ENCODE results near the gene TTC16.
A peak's percentile ranks its signal among the peaks of the same experiment; 100 is the strongest.

The TTC16 gene, protein sequence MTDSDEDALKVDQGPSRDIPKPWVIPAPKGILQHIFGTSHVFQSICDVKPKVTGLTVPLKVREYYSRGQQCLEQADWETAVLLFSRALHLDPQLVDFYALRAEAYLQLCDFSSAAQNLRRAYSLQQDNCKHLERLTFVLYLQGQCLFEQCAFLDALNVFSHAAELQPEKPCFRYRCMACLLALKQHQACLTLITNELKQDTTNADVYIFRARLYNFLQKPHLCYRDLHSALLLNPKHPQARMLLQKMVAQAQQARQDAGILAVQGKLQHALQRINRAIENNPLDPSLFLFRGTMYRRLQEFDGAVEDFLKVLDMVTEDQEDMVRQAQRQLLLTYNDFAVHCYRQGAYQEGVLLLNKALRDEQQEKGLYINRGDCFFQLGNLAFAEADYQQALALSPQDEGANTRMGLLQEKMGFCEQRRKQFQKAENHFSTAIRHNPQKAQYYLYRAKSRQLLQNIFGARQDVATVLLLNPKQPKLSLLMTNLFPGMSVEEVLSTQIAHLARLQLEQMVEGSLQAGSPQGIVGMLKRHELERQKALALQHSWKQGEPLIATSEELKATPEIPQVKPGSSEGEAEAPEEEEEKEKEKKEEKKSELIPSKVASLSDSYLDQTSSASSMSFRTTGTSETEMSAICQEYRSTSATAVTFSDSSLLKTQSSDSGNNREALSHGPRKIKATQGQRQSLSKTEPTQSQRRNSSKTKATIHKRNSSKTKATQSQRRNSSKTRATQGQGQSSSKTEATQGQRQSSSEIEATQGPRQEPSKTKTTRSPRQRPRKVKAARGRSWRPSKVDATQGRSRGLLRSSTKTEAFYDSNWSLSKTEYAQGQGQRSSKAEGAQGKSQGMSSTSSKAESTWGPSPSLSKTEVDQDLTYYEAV

DNA sequence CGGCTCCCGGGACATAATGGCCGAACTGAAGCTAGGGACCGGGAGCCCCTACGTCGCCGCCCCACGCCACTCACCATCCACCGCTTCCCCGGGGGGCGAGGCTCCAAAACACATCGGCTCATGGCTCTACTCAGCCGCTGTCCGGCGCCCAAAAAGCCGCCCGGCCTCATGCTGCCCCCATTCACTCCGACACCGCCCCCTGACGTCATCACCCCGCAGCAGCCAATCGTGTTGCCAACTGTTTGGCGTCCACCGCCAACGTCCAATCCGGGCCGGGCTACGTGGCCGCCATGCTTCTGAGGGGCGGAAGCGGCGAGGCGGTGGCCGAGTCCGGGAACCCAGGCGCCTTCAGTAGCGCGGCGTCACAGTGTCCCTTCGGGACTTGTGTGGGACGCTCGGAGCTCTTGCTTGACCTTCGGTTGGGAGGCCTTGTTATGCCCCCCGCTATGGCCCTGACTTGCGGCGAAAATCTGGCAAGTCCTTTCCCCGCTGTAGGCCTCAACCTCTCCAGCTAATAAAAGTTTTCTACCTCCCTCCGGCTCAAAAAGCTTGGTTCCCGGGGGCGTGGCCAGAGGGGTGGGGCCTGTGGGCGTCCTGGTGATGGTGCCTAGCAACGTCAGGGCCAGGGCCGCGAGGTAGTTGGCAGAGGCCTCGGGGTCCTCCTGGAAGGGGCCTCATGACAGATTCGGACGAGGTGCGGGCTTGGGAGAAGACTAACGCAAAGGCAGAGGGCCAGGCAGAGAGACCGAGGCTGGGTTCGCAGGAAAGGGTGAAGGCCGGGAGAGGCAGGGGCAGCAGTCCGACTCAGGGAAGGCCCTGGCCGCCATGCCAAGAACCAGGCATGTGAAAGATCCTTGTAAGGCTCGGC lies at the start of gene TTC16, which contains the start of gene PTRH1:
Gene TTC16, plus strand, starts transcription at position 610 of the 868 bp plus-strand sequence. Its CDS starts 67 bp downstream, at position 677.
Gene PTRH1, minus strand, starts transcription at position 194 of the 868 bp plus-strand sequence. Its CDS starts 24 bp downstream, at position 170.
- DNase-seq (ENCODE audit: low read depth), result peak; percentile 96

DNA sequence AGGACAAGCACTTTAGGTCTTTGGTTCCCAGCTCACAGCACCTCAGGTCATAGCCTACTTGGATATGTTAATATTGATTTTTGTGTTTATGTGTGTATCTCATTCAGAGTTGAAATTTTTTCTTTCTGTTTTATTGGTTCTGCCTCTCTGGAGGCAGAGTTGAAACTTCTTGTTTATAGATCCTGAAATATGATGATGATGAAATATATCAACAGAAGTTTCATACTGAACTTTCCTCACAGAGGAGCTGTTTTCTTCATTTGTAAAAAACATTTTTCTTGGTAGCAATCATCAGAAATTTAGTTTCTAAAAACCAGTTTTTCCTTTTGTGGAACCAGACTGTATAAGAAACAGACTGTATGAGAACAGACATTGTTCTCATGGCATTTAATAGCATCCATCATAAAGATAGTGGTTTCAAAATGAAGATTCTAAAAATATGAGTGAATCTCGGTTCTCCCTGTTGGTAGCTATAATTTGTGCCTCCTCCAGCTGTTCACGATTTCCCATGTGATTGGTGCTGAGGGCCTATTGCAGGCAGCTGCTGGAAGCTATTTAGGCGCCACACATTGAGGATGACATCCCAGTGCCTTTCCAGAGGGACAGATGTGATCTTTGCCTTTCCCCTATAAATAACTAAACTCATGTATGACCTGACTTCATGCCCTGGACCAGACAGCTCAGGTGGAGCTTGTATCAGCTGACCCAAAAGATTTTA lies 48.6 kb upstream of the TTC16 start:
- no peak for DNase-seq (ENCODE audit: low read depth)

DNA sequence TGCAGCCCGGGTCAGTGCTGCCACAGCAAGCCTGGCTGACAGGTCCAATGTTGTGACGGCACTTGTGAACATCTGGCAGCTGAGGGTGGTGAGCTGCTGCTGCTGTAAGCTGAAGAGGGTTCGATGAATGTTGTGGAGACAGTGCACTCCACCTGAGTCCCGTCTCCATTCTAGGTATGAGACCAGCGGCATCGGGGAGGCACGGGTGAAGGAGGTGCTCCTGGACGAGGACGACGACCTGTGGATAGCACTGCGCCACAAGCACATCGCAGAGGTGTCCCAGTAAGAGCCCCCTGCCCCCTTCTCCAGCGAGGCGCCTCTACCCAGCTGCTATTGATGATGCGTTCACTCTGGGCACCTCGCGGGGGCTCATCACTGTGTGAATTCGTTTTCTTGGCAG lies 48.0 kb upstream of the TTC16 start:
- no peak for DNase-seq (ENCODE audit: low read depth)

DNA sequence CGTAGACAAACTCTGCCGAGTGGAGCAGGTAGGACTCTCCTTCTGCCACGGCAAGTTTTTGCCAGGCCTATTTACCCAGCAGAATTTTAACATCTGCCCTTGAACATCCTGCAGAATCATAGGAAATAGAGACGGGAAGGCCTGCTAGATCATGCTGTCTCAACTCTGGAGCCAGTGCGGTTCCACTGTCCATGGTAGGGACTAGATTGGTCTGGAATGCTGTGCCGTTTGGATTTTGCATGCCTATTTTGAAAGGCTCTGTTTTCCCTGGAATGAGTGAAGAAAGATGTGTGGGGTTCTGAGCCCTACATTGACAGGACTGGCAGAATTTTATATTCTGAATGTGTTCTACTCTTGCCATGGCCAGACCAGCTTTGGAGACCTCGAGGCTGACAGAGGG lies 42.6 kb upstream of the TTC16 start:
- DNase-seq (ENCODE audit: low read depth), result no peak

DNA sequence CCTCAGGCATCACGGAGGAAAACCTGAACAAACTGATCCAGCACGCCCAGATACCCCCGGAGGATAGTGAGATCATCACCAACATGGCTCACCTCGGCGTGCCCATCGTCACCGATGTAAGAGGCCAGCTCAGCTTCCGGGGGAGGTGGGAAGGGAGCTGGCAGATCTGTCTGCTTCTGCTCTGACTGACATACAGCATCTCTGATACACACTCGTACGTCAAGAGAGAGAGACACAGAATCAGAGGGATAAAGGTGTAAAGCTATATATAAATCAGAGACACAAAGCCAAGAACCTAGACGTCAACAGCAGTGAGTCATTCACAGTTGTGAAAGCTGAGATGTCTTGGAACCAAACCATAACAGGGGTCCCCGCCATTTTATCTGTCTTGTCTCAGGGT lies 39.2 kb upstream of the TTC16 start:
- no peak for DNase-seq (ENCODE audit: low read depth)

DNA sequence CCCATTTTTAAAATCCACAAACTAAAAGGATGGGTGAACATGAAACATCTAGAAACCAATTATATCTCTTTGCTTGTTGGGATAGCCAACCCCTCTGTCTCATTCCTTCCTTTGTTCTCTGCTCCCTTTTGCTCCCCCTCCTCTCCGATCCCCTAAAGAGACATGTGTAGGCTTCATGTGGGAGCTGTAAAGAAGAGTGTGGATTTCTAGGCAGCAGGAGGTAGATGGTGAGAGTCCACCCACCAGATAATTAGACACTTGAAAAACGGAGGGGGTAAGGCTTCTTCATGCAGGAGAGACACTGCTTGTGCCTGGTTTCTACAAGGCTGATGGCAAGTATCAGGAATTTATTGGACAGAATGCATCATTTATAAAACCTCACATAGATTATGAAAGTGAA lies 36.4 kb upstream of the TTC16 start:
- DNase-seq (ENCODE audit: low read depth), result no peak

DNA sequence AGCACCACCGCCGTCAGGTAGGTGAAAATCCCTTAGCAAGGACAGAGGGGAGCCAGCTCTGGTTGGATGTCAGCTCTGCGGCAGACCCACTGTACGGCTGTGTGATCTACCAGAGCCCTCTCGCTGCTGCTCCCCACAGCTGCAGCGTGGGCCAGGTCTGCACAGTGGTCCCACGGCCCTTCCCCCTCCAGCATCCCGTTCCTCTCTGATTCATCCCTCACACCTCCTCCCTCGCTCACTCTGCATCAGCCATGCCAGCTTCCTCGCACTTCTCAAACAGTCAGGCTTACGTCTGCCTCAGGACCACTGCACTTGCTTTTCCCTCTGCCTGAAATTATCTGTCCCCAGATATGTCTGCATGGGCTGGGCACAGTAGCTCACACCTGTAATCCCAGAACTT lies 35.7 kb upstream of the TTC16 start:
- DNase-seq (ENCODE audit: low read depth), result no peak

DNA sequence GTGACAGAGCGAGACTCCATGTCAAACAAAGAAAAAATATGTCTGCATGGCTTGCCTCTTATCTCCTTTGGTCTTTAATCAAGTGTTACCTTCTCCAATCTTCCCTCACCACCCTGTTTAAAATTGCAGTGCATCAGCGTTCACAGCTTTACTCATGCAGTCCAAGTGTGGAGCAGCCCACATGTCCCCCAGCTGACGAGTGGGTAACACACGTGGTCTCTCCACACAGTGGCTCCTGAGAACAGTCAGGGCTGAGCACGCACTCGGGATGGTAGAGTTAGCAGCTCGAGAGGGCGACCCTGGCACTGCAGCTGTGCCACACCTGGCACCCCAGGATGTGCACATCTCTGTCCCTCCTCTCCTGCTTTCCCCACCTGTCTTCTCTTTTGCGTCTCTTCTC lies 35.0 kb upstream of the TTC16 start:
- DNase-seq (ENCODE audit: low read depth), result no peak

DNA sequence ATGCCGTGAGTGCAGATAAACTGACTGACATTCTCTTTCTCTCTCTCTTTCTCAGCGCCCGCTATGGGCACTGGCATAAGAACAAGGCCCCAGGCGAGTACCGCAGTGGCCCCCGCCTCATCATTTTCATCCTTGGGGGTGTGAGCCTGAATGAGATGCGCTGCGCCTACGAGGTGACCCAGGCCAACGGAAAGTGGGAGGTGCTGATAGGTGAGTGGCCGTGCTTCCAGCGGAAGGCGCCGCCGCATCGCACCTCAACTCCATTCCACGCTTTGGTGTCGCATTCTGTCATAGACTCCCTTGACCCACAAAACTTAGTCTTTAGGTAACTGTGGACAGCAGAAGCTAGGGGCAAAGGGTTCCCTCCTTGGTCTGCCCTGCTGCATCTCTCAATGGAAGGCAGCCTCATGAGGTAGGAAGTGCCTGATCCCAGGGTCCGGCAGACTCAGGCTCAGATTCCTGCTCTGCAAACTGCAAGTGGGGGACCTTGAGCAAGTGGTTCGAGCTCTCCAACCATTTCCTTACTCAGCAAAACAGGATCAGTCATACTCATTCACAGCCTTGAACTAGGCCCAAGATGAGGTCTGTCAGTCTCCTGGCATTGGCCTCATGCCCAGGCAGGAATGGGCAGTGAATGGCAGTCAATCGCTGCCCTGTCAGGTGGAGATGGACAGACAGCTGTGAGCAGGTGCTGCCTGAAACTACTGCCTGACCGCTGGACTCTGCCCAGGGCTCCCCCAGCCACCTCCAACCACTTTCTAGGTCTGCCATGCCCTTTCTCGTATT lies 33.3 kb upstream of the TTC16 start:
- DNase-seq (ENCODE audit: low read depth), result no peak

DNA sequence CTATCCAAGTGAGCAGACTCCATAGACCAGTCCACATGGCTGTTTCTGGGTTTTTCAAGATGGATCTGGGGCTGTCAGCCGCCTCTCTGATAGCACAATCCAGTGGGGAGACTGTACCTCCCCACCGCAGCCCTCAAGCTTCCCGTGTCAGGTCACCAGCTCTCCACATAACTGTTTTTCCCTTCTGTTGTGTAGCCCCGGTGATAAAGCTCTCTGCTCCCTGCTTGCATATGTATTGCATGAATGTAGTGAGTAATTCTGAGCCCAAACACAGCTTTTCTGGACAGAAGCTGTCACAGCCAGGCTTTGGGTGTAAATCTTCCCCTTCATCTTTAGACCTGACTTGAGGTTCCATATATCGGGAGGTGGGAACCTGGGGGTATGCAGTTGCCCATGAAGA lies 32.2 kb upstream of the TTC16 start:
- no peak for DNase-seq (ENCODE audit: low read depth)

DNA sequence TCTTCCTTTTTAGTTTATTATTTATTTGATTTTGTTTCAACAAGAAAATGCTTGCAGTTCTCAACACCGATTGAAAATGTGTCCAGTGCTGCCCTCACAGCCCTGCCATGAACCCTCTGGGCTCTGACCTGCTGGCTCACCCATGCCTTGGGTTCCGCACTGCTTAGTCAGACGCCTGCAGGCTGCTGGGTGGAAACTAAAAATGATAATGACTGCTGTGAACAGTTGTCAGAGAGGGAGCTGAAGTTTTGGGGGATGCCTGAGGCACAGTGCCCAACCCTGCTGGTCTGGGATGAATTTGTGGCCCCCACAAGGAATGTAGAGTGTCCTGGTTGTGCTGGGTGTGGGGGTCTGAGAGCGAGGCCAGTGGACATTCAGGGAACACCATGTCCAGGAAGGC lies 31.3 kb upstream of the TTC16 start:
- DNase-seq (ENCODE audit: low read depth), result no peak

DNA sequence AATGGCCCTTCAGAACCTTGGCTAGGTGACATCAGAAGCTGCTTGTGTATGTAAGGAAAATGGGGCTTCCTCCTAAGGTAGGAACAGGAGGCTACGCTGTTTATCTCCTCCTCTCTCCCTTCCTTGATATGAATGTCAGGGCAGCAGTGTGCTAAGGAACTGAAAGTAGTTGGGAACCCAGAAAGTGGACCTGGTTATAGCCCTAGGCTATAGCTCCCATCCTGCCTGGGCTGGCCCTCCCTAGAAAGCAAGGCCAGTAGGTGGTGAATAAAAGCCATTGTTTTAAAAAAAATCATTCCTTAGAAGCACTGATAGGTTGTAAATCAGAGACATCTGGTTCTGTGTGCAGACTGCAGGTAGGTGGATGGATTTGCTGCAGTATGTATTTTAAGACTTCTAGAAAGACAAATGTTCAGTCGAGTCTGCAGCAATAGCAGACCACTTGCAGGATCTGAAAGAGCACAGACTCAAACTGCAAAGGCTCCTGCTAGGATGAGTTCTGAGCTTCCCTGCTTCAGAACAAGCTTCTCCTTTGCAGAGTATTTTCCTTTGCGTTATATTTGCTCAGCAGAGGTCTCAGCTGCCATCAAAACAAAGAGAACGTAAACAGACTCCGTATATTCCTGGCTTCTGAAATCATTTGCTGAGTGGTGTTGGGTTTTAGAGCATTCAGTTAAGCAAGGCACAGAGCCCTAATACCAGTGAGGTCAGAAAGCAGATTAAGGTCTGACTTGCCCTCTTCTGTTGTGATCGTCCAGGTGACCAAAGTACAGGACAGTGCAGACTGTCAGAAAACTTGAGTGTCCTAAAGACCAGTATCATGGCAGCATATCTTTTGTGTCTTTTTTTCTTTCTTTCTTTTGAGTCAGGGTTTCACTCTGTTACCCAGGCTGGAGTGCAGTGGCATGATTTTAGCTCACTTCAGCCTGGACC lies 29.2 kb upstream of the TTC16 start:
- DNase-seq (ENCODE audit: low read depth), result no peak

DNA sequence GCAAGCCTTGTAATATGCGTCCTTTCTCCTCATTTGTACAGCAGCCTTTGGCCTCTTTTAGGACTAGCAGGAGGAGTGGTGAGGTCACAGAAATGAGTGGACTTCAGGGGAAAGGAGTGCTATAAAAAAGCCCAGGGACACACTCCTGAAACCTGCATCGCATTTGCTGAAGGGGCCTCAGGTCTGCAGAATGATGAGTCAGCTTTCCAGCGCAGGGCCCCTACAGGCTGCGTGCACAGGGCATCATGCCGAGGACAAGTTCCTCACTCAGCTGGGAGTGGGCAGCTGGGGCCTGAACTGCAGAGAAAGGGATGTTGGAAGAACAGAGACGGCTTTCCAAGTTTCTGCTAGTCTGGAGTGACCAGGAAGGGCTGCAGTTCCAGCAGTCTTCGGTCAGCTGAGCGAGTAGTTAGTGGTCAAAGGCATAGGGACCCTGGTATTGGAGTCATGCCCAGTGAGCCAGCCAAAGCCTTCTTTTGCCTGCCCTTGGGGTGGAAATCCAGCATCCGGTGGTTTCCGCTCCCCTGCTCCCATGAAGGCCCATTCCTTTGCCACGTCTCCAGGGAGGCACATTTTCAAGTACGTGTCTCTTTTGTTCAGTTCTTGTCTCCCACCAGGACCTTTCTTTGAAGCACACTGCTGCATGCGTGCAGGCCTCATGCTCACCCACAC lies 26.4 kb upstream of the TTC16 start:
- no peak for DNase-seq (ENCODE audit: low read depth)

DNA sequence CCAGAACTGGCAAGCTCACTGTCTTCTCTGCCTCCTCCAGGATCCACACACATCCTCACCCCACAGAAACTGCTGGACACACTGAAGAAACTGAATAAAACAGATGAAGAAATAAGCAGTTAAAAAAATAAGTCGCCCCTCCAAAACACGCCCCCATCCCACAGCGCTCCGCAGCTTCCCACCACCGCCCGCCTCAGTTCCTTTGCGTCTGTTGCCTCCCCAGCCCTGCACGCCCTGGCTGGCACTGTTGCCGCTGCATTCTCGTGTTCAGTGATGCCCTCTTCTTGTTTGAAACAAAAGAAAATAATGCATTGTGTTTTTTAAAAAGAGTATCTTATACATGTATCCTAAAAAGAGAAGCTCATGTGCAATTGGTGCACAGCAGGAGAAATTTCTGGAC lies 25.1 kb upstream of the TTC16 start:
- DNase-seq (ENCODE audit: low read depth), result no peak

DNA sequence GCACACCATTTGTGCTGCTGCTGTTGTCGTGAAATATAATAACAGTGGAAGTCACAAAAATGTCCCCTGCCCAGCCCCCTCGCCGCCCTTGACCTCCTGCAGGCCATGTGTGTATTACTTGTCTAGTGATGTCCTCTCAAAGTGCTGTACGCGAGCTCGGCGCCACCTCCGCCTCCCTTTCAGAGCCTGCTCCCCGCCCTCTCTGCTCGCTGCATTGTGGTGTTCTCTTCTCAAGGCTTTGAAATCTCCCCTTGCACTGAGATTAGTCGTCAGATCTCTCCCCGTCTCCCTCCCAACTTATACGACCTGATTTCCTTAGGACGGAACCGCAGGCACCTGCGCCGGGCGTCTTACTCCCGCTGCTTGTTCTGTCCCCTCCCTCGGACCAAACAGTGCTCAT lies 23.8 kb upstream of the TTC16 start:
- no peak for DNase-seq (ENCODE audit: low read depth)

DNA sequence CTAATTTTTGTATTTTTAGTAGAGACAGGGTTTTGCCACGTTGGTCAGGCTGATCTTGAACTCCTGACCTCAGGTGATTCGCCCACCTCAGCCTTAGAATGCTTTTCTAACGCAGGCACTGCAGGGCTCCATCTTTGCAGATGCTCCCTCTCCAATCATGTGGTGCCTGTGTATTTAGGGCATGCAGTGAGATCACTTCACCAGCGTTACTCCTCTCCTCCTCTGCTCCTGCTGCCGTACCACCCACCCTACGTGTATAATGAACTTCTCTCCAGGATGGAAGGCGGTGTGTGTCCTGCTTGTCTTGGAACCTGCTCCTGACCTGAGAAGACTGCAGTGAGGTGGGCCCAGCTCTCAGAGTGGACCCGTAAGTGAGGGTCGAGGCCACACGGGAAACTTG lies 22.7 kb upstream of the TTC16 start:
- DNase-seq (ENCODE audit: low read depth), result no peak

DNA sequence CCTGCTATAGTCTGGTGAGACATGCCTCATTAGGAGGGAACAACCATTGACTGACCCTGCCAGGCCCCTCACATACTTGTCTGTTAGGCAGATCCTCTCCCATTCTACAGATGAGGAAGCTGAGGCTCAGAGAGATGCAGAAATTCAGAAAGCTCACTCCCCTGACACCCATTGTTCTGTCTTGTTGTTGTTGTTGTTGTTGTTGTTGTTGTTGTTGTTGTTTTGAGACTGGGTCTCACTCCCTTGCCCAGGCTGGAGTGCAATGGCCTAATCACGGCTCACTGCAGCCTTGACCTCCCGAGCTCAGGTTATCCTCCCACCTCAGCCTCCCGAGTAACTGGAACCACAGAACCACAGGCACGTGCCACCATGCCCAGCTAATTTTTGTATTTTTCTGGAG lies 22.2 kb upstream of the TTC16 start:
- no peak for DNase-seq (ENCODE audit: low read depth)

DNA sequence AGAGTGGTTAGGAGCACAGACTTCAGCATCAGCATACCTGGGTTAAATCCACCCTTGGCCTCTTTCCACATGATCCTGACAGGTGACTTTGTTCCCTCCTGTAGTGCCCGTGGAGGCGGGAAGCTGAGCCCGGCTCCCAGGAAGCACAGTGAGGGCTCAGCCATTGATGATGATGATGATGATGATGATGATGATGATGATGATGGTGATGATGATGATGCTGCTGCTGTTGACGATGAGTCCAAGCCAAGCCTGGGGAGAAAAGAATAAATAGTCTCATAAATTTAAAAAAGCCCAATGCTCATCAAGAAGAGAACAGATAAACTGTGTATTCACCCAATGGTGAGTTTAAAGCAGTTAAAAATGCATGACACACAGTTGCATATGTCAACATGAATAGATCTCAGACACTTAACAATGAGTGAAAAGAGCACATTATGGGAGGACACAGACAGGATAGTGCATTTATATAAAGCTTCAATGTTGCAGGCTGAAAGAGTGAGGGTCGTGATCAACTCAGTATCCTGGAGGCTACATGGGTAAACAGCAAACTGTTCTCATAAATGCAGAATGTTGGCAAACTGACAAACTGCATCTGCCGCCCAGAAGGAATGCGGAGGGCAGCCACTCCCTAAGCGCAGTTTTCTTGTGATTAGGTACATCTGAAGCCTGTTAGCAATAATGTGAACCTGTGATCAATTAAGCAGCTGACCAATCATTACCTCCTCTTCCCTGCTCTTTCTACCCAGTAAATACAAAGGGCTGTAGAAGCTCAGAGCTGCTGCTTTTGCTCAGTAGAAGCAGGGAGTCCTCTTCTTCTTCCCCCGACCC lies 20.8 kb upstream of the TTC16 start:
- no peak for DNase-seq (ENCODE audit: low read depth)

Data from stimulated activated CD8-positive, alpha-beta memory T cell treated with anti-CD3 and anti-CD28 coated beads, Interleukin-15, amount 100 ng/mL, for 1 hour (primary cell).